IPS-11a (cell line): ENCODE results near the gene AMER3.
"Not testable (repeated sequence)": the region's sequence is repeated elsewhere in the genome, so short reads cannot be mapped to it uniquely, and the experiment has no call there.

ENCODE experiments used
- H3K4me3 ChIP-seq: one replicate; pipeline ENCODE4 v1.5.1; 2013; ENCODE audit warnings: low read depth, low read length, control low read depth

AMER3 gene, protein sequence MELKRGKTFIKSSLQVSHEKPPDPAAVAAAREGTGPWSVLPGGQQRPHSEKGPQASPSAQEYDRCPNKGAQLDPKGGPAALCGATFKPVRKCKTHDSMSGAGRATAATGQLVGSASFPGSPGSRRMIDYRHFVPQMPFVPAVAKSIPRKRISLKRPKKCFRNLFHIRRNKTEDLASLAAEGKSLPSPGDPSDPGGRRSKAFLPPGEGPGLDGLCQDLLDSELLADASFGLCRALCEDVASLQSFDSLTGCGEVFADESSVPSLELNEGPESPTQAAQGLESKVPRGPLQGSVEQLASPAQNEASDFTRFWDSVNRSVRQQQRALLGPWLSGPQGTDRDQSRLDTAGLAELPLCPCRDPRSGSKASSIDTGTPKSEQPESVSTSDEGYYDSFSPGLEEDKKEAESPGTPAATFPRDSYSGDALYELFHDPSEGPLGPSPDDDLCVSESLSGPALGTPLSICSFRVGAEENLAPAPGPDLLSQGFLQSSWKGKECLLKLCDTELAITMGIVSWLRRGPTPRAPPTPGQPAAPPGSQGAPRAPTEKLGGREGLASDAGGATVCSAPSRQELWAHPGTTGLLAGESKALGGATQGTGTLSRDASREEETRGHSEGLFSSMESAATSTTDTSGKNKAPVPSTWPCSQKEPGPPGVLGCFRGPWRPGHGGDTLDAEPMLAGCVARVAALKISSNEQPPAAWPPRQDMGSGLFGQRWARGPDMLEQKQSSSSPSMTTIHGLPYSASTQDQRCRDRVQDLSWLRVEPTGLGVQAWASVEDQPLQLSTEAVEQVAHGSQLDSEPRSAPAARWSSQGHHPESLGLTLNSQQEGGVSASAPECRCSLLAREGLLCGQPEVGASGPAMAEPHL

DNA sequence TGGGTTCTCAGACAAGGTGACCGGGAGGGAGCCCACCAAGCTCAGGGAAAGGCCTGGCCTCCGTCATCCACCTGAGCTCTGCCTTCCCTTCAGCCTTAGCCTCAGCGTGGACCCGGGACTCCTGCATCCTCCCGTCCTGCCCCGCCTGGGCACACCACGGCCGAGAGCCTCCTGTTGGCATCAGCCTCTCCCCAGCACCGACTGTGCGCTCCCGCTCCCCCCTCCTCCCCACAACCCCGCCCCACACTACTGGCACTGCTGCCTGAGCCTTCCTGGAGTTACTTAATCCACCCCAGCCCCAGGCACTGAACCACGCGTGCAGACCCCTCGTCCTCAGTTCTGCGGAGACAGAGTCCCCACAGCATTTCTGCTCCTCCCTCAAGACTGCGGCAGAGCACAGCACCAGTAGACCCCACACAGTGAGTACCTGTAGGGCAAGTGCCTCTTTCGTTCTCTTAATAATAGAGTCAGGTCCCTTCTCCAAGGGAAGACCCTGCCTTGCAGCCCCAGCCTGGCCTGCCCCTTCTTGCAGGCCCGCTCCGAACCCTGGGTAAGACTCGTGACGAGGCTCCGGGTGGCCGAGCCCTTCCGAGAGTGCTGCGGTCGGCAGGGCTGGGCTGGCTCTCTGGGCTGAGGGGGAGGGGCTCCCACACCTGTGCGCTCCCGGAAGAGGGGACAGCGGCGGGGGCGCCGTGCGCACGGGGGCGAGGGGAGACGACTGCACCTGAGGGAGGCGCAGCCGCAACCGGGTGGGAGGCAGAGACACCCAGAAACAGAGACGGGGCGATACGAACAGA is at the start of gene AMER3:
Gene AMER3 (plus strand): TSS at position 285 of the 797 bp plus-strand sequence. CDS start 6,533 bp downstream, outside the sequence.
- peak within 1 kb of the TSS; percentile 70 for H3K4me3 ChIP-seq

DNA sequence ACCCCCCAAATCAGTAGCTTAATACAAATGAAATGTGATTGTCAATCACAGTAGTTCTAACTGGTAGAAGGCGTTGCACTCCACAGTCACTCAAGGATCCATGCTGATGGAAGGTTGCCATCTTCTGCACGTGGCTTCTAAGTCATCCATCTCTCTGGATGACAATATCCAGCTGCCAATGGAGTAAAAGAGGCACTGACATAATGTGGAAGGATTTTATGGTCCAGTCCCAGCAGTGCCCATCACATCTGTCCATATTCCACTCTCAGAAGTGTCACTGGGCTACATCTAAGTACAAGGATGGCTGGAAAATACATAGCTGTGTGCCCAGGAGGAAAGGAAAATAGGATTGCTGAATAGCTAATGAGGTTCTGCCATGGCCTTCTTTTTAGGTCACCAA is 40.5 kb upstream of the AMER3 start:
- H3K4me3 ChIP-seq = not testable (repeated sequence)

DNA sequence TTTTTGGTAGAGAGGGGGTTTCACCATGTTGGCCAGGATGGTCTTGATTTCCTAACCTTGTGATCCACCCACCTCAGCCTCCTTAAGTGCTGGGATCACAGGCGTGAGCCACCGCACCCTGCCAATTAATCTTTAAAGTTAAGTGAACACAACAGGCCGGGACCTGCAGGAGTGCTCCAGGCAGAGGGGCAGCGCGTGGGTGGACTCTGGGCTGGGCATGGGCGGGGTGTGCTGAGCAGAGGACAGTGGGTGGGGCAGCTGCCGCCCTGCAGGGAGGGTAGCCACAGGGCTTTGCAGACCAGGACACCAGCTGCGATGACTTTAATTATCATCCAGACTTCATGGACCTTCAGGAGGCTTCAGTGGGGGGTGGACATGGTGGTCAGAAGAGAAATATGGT is 35.3 kb upstream of the AMER3 start:
- no peak overlapping the region for H3K4me3 ChIP-seq

DNA sequence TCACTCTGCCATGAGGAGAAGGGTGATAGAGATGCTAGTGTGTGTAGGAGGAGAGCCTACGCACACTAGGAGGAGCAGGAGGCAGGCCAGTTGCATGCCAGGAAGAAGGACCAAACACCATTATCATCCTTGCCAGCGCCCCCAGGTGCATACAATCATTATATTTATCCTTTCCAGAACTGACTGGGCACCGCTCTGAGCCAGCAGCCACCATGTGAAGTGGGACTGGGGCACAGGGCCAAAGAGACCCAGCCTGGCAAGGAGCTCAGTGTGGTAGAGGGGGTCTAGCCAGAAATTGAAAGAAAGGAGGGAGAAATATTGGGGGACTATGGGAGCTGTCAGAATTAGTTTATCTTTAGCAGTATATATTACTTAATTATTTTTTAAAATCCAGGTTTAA is 34.8 kb upstream of the AMER3 start:
- no peak overlapping the region for H3K4me3 ChIP-seq

DNA sequence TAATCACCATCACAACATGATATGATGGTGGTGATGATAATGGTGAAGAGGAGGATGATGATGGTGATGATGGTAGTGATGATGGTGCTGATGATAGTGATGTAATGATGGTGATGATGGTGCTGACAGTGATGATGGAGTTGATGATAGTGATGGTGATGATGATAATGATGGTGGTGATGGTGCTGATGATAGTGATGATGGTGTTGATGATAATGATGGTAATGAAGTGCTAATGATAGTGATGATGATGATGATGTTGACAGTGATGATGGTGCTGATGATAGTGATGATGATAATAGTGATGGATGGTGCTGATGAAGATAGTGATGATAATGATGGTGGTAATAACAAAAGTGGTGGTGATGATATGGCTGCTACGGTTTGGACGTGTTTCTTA is 30.9 kb upstream of the AMER3 start:
- H3K4me3 ChIP-seq = no peak overlapping the region

DNA sequence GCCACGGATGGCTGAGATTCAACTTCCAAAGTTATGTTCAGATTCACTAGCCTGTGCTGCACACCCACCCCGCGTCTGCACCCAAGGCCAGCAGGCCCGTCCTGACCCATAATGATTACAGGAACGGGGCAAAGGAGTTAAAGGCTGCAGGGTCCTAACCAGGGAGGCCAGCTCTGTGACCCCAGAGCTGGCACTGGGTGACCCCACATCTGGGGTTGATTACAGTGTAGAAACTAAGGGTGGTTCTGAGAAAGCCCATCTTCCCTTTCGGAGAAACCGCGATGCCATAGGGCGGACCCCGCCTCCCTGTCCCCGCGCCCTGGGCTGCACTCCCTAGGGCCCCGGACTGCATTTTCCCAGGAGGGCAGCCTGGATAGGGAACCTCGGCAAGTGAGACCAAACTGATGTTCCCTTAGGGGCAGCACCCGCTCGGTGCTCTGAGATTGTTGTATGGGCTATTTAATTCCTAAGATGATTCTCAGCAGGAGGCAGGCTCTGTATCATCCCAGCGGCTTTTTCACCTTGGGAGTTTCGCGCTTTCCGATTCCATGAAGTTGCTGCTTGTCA is 28.6 kb upstream of the AMER3 start:
- peak overlapping the region; percentile 60 for H3K4me3 ChIP-seq

DNA sequence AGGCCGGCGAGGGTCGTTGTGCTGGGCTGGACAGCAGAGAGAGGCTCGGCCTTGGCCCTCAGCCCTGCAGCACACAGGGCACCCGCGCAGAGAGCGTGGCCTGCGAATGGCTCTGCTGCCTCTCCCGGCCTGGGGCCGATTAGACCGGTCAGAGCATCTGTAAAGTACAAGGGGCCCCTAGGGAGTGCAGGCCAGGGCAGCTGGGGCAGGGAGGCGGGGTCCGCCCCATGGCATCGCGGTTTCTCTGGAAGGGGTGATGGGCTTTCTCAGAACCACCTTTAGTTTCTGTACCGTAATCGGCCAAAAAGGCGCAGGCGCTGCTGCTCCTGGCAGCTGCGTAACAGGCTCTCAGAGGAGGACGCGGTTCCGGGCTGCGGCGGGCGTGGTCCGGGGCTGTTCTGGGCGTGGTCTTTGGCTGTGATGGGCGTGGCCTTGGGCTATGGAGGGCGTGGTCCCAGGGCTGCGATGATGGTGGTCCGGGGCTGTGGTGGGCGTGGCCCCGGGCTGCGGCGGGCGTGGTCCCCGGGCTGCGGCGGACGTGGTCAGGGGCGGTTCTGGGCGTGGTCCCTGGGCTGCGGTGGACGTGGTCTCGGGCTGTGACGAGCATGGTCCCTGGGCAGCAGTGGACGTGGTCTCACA is 27.9 kb upstream of the AMER3 start:
- peak overlapping the region; percentile 60 for H3K4me3 ChIP-seq

DNA sequence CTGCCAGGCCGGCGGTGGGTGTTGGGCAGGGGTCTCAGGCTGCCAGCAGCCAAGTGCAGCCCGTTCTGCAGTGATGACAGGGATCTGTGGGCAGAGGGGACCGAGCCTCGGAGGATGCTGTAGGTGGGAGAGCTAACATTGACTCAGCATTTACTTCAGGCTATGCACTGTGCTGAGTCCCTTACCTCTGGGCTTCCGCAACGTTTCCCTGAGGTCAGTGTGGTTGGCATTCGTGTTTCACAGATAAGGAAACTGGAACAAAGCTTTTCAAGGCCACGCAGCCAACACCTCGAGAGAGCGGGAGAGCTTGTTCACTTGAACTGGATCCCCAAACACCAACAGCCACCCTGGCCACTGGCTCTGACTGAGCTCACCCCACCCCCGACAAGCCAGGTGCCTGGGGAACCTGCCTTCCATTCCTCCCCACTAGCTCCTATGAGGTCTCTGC is 27.3 kb upstream of the AMER3 start:
- peak overlapping the region; percentile 60 for H3K4me3 ChIP-seq

DNA sequence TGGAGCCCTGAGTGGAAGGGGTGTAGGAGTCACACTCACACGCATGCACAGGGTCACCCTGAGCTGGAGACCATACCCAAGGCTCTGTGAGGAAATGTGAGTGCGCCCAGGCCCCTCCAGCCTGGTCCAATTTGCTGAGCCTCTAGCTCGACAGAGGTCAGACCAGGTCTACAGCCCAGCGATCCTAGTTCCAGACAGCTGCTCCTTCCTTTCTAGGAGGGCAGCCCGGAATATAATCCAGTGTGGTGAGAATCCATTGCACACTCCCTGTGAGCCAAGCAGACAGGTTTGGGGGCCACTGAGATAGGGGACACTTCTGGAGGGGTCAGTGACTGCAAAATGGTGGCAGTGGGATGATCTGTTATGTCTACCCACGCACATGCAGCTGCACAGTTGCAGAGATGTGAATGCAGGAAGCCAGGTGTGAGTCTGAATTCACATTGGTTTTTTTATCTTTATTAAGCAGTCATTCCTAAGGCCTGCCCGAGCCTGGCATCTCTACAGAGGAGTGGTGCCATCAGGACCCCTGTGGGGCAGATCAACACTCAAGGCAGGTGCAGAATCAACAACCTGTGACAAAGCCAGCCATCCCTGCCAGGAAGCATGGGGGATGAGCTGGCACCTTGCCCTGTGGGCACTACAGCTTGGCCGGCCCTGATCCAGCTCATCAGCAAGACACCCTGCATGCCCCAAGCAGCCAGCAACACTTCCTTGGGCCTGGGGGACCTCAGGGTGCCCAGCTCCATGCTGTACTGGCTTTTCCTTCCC is 26.6 kb upstream of the AMER3 start, which contains the start of gene GPR148:
Gene GPR148 (plus strand): TSS at position 522 of the 768 bp plus-strand sequence. CDS start 82 bp downstream, at position 604.
- H3K4me3 ChIP-seq = peak within 1 kb of the TSS; percentile 60

DNA sequence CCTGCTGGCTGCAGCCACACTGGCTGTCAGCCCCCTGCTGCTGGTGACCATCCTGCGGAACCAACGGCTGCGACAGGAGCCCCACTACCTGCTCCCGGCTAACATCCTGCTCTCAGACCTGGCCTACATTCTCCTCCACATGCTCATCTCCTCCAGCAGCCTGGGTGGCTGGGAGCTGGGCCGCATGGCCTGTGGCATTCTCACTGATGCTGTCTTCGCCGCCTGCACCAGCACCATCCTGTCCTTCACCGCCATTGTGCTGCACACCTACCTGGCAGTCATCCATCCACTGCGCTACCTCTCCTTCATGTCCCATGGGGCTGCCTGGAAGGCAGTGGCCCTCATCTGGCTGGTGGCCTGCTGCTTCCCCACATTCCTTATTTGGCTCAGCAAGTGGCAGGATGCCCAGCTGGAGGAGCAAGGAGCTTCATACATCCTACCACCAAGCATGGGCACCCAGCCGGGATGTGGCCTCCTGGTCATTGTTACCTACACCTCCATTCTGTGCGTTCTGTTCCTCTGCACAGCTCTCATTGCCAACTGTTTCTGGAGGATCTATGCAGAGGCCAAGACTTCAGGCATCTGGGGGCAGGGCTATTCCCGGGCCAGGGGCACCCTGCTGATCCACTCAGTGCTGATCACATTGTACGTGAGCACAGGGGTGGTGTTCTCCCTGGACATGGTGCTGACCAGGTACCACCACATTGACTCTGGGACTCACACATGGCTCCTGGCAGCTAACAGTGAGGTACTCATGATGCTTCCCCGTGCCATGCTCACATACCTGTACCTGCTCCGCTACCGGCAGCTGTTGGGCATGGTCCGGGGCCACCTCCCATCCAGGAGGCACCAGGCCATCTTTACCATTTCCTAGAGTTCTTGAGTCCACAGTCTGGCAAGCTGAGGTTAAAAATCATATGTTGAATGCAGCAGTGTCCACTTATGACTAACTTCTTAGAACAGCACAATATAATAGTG is 25.7 kb upstream of the AMER3 start:
- H3K4me3 ChIP-seq = no peak overlapping the region

DNA sequence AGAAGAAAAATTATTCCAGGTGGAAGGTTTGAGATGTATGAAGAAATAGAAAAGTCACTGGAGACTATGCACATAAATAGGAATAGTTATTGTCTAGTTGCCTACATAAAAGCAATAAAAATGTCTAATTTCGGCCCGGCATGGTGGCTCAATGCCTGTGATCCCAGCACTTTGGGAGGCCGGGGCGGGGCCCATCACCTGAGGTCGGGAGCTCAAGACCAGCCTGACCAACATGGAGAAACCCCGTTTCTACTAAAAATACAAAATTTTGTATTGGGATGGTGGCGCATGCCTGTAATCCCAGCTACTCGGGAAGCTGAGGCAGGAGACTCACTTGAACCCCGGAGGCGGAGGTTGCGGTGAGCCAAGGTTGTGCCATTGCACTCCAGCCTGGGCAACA is 23.1 kb upstream of the AMER3 start:
- H3K4me3 ChIP-seq = not testable (repeated sequence)

DNA sequence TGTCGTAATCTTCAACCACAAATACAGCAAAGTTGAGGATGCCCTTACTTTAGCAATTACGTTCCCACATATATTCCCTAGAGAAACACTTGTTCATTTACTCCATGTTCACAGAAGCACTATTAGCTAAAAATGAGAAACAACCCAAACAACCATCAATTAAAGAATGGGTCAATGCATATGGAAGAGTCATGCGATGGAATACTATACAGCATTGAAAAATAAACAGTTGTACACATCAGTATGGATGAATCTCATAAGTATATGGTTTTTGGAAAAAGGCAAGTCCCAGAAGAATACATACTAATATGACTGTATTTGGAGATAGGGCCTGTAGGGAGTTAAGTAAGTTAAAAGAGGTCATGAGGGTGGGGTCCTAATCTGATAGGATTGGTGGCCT is 20.1 kb upstream of the AMER3 start:
- H3K4me3 ChIP-seq = no peak overlapping the region

DNA sequence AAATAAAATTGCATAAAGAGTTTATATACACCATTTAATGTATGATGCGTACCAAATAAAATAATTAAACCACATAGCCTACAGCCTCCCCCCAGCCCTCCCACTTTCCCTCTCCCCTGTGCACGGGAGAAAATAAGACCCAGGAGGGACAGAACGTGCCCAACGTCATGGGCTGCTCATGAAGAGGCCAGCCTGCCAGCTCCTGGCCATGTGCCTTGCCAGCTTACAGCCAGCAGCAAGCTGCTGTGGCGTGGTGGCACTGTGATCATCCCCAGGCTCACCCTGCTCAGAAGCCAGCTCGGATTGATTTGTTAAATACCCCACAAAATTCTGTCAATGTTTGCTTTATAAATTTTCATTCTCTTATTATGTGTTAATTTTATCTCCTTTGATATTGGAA is 18.9 kb upstream of the AMER3 start:
- no peak overlapping the region for H3K4me3 ChIP-seq

DNA sequence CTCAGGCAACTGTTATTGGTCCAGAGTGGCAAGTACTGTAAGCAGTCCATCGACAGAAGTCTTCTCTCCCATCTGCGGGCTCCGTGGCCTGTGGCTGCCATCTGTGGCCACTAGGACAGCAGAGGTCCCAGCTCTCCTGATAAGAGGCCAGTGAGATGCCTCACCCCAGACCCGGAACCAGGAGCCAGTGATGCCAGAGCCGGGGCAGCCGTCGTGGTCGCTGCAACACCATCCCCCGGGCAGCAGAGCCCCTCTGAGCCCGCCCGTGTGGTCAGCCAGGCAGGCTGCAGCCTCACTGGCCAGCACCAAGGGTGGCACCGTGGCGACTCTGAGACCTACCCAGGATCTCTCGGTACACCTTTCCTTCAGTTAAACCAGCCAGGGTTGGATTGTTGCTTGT is 17.7 kb upstream of the AMER3 start:
- no peak overlapping the region for H3K4me3 ChIP-seq

DNA sequence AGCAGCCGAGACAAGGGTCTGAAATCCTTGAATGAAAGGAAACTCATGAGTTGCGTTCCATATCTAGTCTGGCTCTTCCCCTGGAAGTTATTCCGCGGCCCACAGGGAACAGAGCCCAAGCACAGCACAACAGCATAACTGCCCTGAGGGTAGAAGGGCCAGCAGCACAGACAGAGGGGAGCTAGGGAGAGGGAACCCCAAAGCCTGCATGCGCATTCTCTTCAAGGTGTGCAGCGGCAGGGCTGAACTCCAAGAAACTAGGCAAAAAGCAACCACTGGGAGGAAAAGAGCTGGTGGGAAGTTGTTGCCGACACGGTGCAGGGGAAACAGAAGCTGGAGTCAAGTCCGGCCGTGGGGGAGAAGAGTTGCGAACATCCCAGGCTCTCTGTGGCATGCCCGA is 14.7 kb upstream of the AMER3 start:
- H3K4me3 ChIP-seq = no peak overlapping the region

DNA sequence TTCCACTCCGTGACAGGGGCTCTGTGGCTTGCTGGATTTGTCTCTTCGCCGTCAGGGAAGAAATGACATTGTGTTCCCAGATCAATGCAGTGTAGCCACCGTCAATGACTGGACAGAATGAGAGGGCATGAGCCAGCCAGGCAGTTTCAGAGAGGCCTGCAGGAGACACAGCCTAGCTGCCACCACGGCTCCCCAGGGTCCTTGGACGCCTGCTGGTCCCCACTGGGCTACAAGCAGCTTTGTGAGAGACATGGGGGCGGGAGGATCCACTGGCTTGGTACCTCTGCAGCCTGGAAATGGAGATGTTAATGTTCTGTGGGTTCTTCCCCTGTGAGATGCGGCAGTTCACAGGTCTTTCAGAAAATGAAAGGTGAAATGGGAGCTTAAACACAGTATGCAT is 12.1 kb upstream of the AMER3 start:
- H3K4me3 ChIP-seq = no peak overlapping the region

DNA sequence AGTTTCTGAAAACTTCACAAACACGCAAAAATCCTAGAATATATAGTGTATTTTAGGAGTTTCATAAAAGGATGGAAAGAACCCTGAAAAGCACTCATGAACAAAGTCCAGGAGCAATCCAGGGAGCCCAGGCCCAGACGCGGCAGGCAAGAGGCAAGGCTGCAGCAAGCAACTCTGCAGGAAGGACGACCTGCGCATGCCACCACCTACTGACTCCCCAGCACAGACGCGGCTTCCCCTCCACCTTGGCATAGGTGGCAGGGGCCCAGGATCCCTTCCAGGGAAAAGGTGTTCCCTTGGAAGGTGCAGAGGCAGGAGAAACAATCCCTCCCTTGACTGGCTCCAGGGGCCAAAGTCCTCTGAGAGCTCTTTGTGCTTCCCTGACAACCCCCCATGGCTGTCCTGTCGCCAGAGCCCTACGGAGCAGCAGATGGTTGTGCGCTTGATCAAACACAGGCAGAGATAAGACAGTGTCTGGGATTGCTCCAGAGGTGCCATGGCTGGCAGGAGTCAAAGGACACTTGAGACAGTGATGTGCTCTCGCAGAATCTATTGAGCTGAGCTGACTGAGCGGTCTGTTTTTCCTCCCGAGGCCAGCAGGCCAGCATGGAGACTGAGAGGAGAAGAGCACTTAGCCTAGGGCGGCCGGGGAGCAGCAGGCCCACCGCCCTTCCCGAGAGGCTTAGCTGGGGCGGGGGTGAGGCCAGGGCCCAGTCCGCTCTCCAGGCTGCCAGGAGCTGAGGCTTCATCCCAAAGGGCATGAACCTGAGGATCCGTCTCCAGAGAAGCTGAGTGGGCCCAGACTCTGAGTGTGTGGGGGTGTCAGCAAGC is 10.8 kb upstream of the AMER3 start:
- no peak overlapping the region for H3K4me3 ChIP-seq
